Mesendoderm (in vitro differentiated cells): ENCODE data around the gene KLHDC1. TPM values are rescaled to one million over a fixed set of nuclear protein-coding genes. Genes with fewer than 3 reads are reported as not detected.

ENCODE experiments used
- small RNA-seq: library from polyadenylated mRNA; stranded (forward); fragments of <200 nt; extraction: miRNeasy Mini kit (QIAGEN cat#:217004); gene quantifications from one replicate; pipeline ENCODE3, GENCODE V24; 2013; ENCODE audit not compliant: insufficient read depth

KLHDC1 gene

Small RNA genes within 50 kb of the gene (small RNA-seq; reads per million reads assigned to genes)
- gene RNU6ATAC30P, result not detected
